Activated CD4-positive, alpha-beta T cell treated with anti-CD3 and anti-CD28 coated beads, Interleukin-2, amount 10 ng/mL, durations not matched to agents 7 days and 5 days (primary cell): ENCODE results near the gene INPP5D. TPM values are rescaled to one million over a fixed set of nuclear protein-coding genes. Genes with fewer than 3 reads are reported as not detected.

ENCODE experiments used
- CTCF ChIA-PET: fragments of 350-600 bp; sonication (Branson Sonifier 250); formaldehyde crosslinking; loops from one replicate; lab custom pipeline; 2021; ENCODE audit warnings: antibody characterized with exemption; lab: Charles Lee
- POLR2A ChIA-PET: fragments of 350-600 bp; sonication (Branson Sonifier 250); formaldehyde crosslinking; loops from one replicate; lab custom pipeline; 2021; ENCODE audit warnings: antibody characterized with exemption; lab: Charles Lee
- DNase-seq: peaks from one replicate; pipeline ENCODE4 v3.0.0-alpha.2; 2020
- H3K27ac Mint-ChIP-seq: one replicate; pipeline ENCODE4 v1.8.0; 2021; ENCODE audit warnings: mild to moderate bottlenecking, moderate library complexity, mixed read lengths
- H3K27me3 Mint-ChIP-seq: one replicate; pipeline ENCODE4 v1.8.0; 2021; ENCODE audit warnings: mixed read lengths
- H3K36me3 Mint-ChIP-seq: one replicate; pipeline ENCODE4 v1.8.0; 2021; ENCODE audit warnings: low read depth, mixed read lengths
- H3K4me1 Mint-ChIP-seq: one replicate; pipeline ENCODE4 v1.8.0; 2021; ENCODE audit warnings: mixed read lengths
- H3K4me3 Mint-ChIP-seq: one replicate; pipeline ENCODE4 v1.8.0; 2021; ENCODE audit warnings: mild to moderate bottlenecking, moderate library complexity, mixed read lengths
- H3K9me3 Mint-ChIP-seq: one replicate; pipeline ENCODE4 v1.8.0; 2021; ENCODE audit warnings: mixed read lengths
- total RNA-seq, 2 experiments: library from RNA; stranded (reverse); gene quantifications; one replicate each; pipeline ENCODE4 v1.2.3, GENCODE V29; 2021

The INPP5D gene
- total RNA-seq, 2 experiments from 2014 or later, result 121 to 138 TPM

GRCh38 chr2:233107831-233108300, 47.7 kb downstream of the INPP5D start:
- ChIA-PET CTCF (interaction anchor here (1.9 to 2.0 kb wide), 2 partner anchors 11 to 21 kb away, joined by 4 to 8 read pairs; no protein-coding TSS in a partner anchor), POLR2A (no interaction called here)
- Mint-ChIP-seq H3K4me1 (peaks cover 38% of the 10 kb centered on the region), H3K36me3 (peaks cover 25% of the 10 kb centered on the region), H3K4me3 (no peak overlapping the region), H3K27me3 (no peaks in the 10 kb centered on the region), H3K27ac (no peak overlapping the region), H3K9me3 (no peaks in the 10 kb centered on the region)
- DNase-seq, result no peak

- Mint-ChIP-seq H3K4me1 (peaks cover 41% of the 10 kb centered on the region), H3K4me3 (no peak overlapping the region), H3K36me3 (peaks cover 23% of the 10 kb centered on the region), H3K9me3 (no peaks in the 10 kb centered on the region), H3K27ac (peak overlapping the region; percentile 62), H3K27me3 (no peaks in the 10 kb centered on the region)
- POLR2A ChIA-PET, result interaction anchor here (0.6 kb wide), 1 partner anchor 265 kb away, joined by 3 read pairs; no protein-coding TSS in a partner anchor
- DNase-seq, result no peak
- CTCF ChIA-PET, result interaction anchor here (0.7 to 1.9 kb wide), 3 partner anchors 9 to 319 kb away, joined by 3 to 4 read pairs (median 4); no protein-coding TSS in a partner anchor
Observed at GRCh38 chr2:233108611-233109490, 48.7 kb downstream of the INPP5D start.

- peaks cover 5% of the 10 kb centered on the region for H3K36me3 Mint-ChIP-seq
- H3K4me1 Mint-ChIP-seq, result peaks cover 54% of the 10 kb centered on the region
- ChIA-PET POLR2A (no interaction called here), CTCF (no interaction called here)
- no peak overlapping the region for H3K4me3 Mint-ChIP-seq
- H3K9me3 Mint-ChIP-seq, result no peaks in the 10 kb centered on the region
- H3K27ac Mint-ChIP-seq, result no peak overlapping the region
- H3K27me3 Mint-ChIP-seq, result no peaks in the 10 kb centered on the region
- no peak for DNase-seq
Observed at GRCh38 chr2:233111427-233111826, 51.3 kb downstream of the INPP5D start.

GRCh38 chr2:233112329-233112728, 52.2 kb downstream of the INPP5D start:
- Mint-ChIP-seq H3K27me3 (no peaks in the 10 kb centered on the region), H3K27ac (no peak overlapping the region), H3K36me3 (peaks cover 10% of the 10 kb centered on the region), H3K4me3 (no peak overlapping the region), H3K9me3 (no peaks in the 10 kb centered on the region), H3K4me1 (peaks cover 54% of the 10 kb centered on the region)
- CTCF ChIA-PET, result interaction anchor here (1.6 kb wide), 1 partner anchor 12 kb away, joined by 4 read pairs; no protein-coding TSS in a partner anchor
- no peak for DNase-seq
- POLR2A ChIA-PET, result no interaction called here

GRCh38 chr2:233112776-233113452, 52.8 kb downstream of the INPP5D start:
- peaks cover 14% of the 10 kb centered on the region for H3K36me3 Mint-ChIP-seq
- DNase-seq, result no peak
- ChIA-PET CTCF (interaction anchor here (1.6 kb wide), 1 partner anchor 12 kb away, joined by 4 read pairs; no protein-coding TSS in a partner anchor), POLR2A (interaction anchor here (0.6 kb wide), 1 partner anchor 101 kb away, joined by 5 read pairs; no protein-coding TSS in a partner anchor)
- no peaks in the 10 kb centered on the region for H3K9me3 Mint-ChIP-seq
- H3K27me3 Mint-ChIP-seq, result no peaks in the 10 kb centered on the region
- H3K4me1 Mint-ChIP-seq, result peaks cover 59% of the 10 kb centered on the region
- H3K4me3 Mint-ChIP-seq, result no peak overlapping the region
- H3K27ac Mint-ChIP-seq, result peak overlapping the region; percentile 17

GRCh38 chr2:233114421-233114861, 54.3 kb downstream of the INPP5D start:
- ChIA-PET CTCF (no interaction called here), POLR2A (no interaction called here)
- H3K9me3 Mint-ChIP-seq, result no peaks in the 10 kb centered on the region
- DNase-seq, result peak; percentile 48
- peaks cover 63% of the 10 kb centered on the region for H3K4me1 Mint-ChIP-seq
- H3K4me3 Mint-ChIP-seq, result no peak overlapping the region
- H3K27ac Mint-ChIP-seq, result peak overlapping the region; percentile 82
- H3K27me3 Mint-ChIP-seq, result no peaks in the 10 kb centered on the region
- peaks cover 26% of the 10 kb centered on the region for H3K36me3 Mint-ChIP-seq

GRCh38 chr2:233115121-233115520, 55.0 kb downstream of the INPP5D start:
- Mint-ChIP-seq H3K36me3 (peaks cover 30% of the 10 kb centered on the region), H3K27ac (no peak overlapping the region), H3K9me3 (no peaks in the 10 kb centered on the region), H3K4me1 (peaks cover 65% of the 10 kb centered on the region), H3K27me3 (no peaks in the 10 kb centered on the region), H3K4me3 (no peak overlapping the region)
- DNase-seq, result no peak
- CTCF ChIA-PET, result no interaction called here
- POLR2A ChIA-PET, result no interaction called here

- H3K27me3 Mint-ChIP-seq, result no peaks in the 10 kb centered on the region
- no peak overlapping the region for H3K4me3 Mint-ChIP-seq
- DNase-seq, result no peak
- ChIA-PET POLR2A (no interaction called here), CTCF (interaction anchor here (0.8 to 1.1 kb wide), 2 partner anchors 16 to 62 kb away, joined by 3 to 4 read pairs; no protein-coding TSS in a partner anchor)
- no peak overlapping the region for H3K27ac Mint-ChIP-seq
- peaks cover 65% of the 10 kb centered on the region for H3K4me1 Mint-ChIP-seq
- H3K36me3 Mint-ChIP-seq, result peaks cover 35% of the 10 kb centered on the region
- H3K9me3 Mint-ChIP-seq, result no peaks in the 10 kb centered on the region
Observed at GRCh38 chr2:233115741-233116140, 55.6 kb downstream of the INPP5D start.

- H3K4me1 Mint-ChIP-seq, result peaks cover 63% of the 10 kb centered on the region
- H3K27me3 Mint-ChIP-seq, result no peaks in the 10 kb centered on the region
- peak overlapping the region; percentile 20 for H3K27ac Mint-ChIP-seq
Observed at GRCh38 chr2:233116946-233117345, 56.8 kb downstream of the INPP5D start.

GRCh38 chr2:233117351-233117750, 57.2 kb downstream of the INPP5D start:
- POLR2A ChIA-PET, result no interaction called here
- Mint-ChIP-seq H3K4me3 (no peak overlapping the region), H3K4me1 (peaks cover 62% of the 10 kb centered on the region), H3K27ac (peak overlapping the region; percentile 76), H3K36me3 (peaks cover 39% of the 10 kb centered on the region), H3K9me3 (no peaks in the 10 kb centered on the region), H3K27me3 (no peaks in the 10 kb centered on the region)
- no peak for DNase-seq
- CTCF ChIA-PET, result no interaction called here

More at GRCh38 chr2:233116946-233117345, 56.8 kb downstream of the INPP5D start:
- Mint-ChIP-seq H3K36me3 (peaks cover 36% of the 10 kb centered on the region), H3K4me3 (no peak overlapping the region), H3K9me3 (no peaks in the 10 kb centered on the region)
- DNase-seq, result no peak
- CTCF ChIA-PET, result no interaction called here
- POLR2A ChIA-PET, result no interaction called here

- Mint-ChIP-seq H3K36me3 (peaks cover 46% of the 10 kb centered on the region), H3K4me1 (peaks cover 59% of the 10 kb centered on the region), H3K9me3 (no peaks in the 10 kb centered on the region), H3K27me3 (no peaks in the 10 kb centered on the region), H3K27ac (peak overlapping the region; percentile 76), H3K4me3 (no peak overlapping the region)
- ChIA-PET POLR2A (no interaction called here), CTCF (interaction anchor here (0.9 kb wide), 1 partner anchor 12 kb away, joined by 3 read pairs; no protein-coding TSS in a partner anchor)
- DNase-seq, result no peak
Observed at GRCh38 chr2:233117811-233118647, 57.9 kb downstream of the INPP5D start.

- no peaks in the 10 kb centered on the region for H3K9me3 Mint-ChIP-seq
- peaks cover 47% of the 10 kb centered on the region for H3K36me3 Mint-ChIP-seq
- no peaks in the 10 kb centered on the region for H3K27me3 Mint-ChIP-seq
- DNase-seq, result no peak
- peak overlapping the region; percentile 55 for H3K27ac Mint-ChIP-seq
- no peak overlapping the region for H3K4me3 Mint-ChIP-seq
- peaks cover 53% of the 10 kb centered on the region for H3K4me1 Mint-ChIP-seq
- ChIA-PET CTCF (interaction anchor here (0.9 kb wide), 1 partner anchor 12 kb away, joined by 3 read pairs; no protein-coding TSS in a partner anchor), POLR2A (no interaction called here)
Observed at GRCh38 chr2:233118648-233119000, 58.5 kb downstream of the INPP5D start.
